BLaER1 treated with 17β-estradiol and CSF1 and Interleukin-3, amounts not matched to agents 10 nM and 100 nM (cell line): ENCODE data around the gene C1orf52.

Source experiments
- H3K27ac ChIP-seq, 11 experiments: shearing (Covaris generic); formaldehyde crosslinking; 2 replicates each; pipeline ENCODE4 v1.8.1; 2022
- H3K27me3 ChIP-seq, 11 experiments: shearing (Covaris generic); formaldehyde crosslinking; 2 replicates each; pipeline ENCODE4 v1.8.1; 2022
- H3K36me3 ChIP-seq, 11 experiments: shearing (Covaris generic); formaldehyde crosslinking; 2 replicates each; pipeline ENCODE4 v1.8.1; 2022
- H3K4me1 ChIP-seq, 10 experiments: shearing (Covaris generic); formaldehyde crosslinking; 2 replicates each; pipeline ENCODE4 v1.8.1; 2022
- H3K4me2 ChIP-seq, 11 experiments: shearing (Covaris generic); formaldehyde crosslinking; 2 replicates each; pipeline ENCODE4 v1.8.1; 2022
- H3K4me3 ChIP-seq, 10 experiments: shearing (Covaris generic); formaldehyde crosslinking; 2 replicates each; pipeline ENCODE4 v1.8.1; 2022
- H3K9ac ChIP-seq, 11 experiments: shearing (Covaris generic); formaldehyde crosslinking; 2 replicates each; pipeline ENCODE4 v1.8.1; 2022
- H3K9me3 ChIP-seq, 11 experiments: shearing (Covaris generic); formaldehyde crosslinking; replicated peaks in 1 of 11; 2 replicates each; pipeline ENCODE4 v1.8.1; 2022
- H4K20me1 ChIP-seq, 11 experiments: shearing (Covaris generic); formaldehyde crosslinking; 2 replicates each; pipeline ENCODE4 v1.8.1; 2022
- Cebpa-rat ChIP-seq, 11 experiments: shearing (Covaris generic); IDR thresholded peaks; 2 replicates each; pipeline ENCODE4 v1.8.1; 2022

Gene C1orf52

DNA sequence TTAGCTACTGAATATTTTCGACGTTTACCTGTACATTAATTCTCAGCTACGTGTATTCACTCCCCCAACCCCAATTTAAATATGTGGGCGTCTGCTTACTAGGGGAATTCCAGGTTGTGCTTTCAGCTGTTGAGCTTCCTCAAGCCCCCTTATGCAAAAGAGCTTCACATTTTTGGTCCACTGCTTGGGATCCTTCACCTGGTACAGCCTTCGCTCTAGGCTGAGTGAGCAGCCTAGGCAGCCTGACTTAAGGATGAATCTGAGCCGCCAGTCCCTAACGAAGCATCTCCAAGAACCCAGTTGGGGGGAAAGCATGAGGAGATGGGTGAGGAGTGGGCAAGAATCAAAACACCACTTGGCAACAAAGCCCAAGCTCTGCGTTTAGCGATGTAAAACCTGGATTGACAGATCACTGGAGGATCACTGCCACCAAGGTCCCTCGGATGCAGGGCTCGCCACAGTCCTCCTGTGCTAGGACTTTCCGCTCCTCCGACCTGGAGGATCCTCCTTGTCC, 16.3 kb upstream of the C1orf52 start:
- Histone ChIP-seq H4K20me1 (peaks cover 19 to 51% (median 43%) of the 10 kb centered on the region in 11 experiments; a peak in 19 of 22 replicates), H3K36me3 (peaks cover 24 to 38% (median 33%) of the 10 kb centered on the region in 11 experiments), H3K4me1 (peaks cover 22 to 72% (median 40%) of the 10 kb centered on the region in 10 experiments), H3K4me2 (peak overlapping the region; percentile 82 to 96 (median 91)), H3K9ac (peak overlapping the region; percentile 86 to 96 (median 89)), H3K4me3 (peak overlapping the region; percentile 77 to 99 (median 89)), H3K27ac (peak overlapping the region; percentile 85 to 96 (median 87)), H3K9me3 (peaks cover 0 to 12% (median 0%) of the 10 kb centered on the region in 11 experiments; a peak in 3 of 22 replicates), H3K27me3 (no peaks in the 10 kb centered on the region)
- TF ChIP-seq Cebpa-rat (IDR thresholded peaks at IDR 0.05): no peak

DNA sequence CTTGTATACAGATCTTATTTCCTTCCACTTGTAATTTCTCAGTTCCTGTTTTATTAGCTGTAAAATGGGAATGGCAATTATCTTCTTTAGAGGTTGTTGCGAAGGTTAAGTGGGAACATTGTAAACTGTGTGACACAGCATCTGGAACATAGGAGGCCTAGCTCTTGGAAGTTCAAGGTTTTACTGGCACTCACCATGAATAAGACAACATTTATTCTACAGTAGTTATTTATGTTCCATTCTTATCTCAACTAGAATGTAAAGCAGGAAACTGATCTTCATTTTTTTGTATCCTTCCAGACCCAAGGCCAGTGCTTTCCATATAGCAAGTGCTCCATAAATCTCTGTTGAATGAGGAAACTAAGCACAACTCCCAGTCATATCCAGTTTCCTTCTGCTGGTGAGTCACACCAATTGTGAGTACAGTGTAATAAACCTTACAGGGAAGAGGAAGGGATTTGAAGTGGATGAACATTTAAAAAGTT, 15.5 kb upstream of the C1orf52 start:
- Histone ChIP-seq H3K36me3 (peaks cover 31 to 46% (median 40%) of the 10 kb centered on the region in 11 experiments), H3K4me1 (peaks cover 22 to 72% (median 40%) of the 10 kb centered on the region in 10 experiments), H3K9me3 (peaks cover 0 to 11% (median 0%) of the 10 kb centered on the region in 11 experiments; a peak in 3 of 22 replicates), H3K27ac (peak overlapping the region in 9 of 11 experiments; percentile 6 to 96 (median 92); a peak in 14 of 22 replicates), H4K20me1 (peaks cover 21 to 59% (median 51%) of the 10 kb centered on the region in 11 experiments; a peak in 19 of 22 replicates), H3K27me3 (no peaks in the 10 kb centered on the region), H3K4me2 (peak overlapping the region; percentile 82 to 96 (median 91)), H3K9ac (peak overlapping the region; percentile 86 to 96 (median 89); a peak in 19 of 22 replicates), H3K4me3 (peak overlapping the region; percentile 77 to 99 (median 89))
- no peak for TF ChIP-seq Cebpa-rat (IDR thresholded peaks at IDR 0.05)

DNA sequence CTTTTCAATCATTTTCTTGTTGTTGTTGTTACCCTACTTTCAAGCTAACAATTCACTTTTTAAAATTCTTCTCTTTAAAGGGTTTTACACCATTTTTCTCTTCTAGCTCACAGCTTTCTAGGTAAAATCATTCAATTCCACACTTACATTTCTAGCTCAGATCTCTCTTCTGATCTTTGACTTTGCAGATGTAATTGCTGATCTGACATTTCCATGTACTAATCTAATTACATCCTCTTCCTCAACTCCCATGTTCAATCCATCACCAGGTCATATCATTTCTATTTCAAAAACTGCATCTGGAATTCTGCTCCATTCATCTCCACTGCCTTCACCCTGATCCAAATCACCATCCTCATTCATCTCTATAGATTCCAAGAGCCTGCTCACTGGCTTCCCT, 13.9 kb upstream of the C1orf52 start:
- Histone ChIP-seq H3K4me3 (peak overlapping the region in 1 of 10 experiments; percentile 99; a peak in 1 of 20 replicates), H3K36me3 (peaks cover 46 to 62% (median 56%) of the 10 kb centered on the region in 11 experiments), H4K20me1 (peaks cover 33 to 72% (median 65%) of the 10 kb centered on the region in 11 experiments; a peak in 20 of 22 replicates), H3K4me1 (peaks cover 22 to 58% (median 30%) of the 10 kb centered on the region in 10 experiments), H3K27ac (no peak overlapping the region), H3K4me2 (peak overlapping the region in 8 of 11 experiments; percentile 82 to 96 (median 91); a peak in 8 of 22 replicates), H3K9me3 (no peaks in the 10 kb centered on the region), H3K27me3 (no peaks in the 10 kb centered on the region), H3K9ac (no peak overlapping the region)
- TF ChIP-seq Cebpa-rat (IDR thresholded peaks at IDR 0.05): no peak

DNA sequence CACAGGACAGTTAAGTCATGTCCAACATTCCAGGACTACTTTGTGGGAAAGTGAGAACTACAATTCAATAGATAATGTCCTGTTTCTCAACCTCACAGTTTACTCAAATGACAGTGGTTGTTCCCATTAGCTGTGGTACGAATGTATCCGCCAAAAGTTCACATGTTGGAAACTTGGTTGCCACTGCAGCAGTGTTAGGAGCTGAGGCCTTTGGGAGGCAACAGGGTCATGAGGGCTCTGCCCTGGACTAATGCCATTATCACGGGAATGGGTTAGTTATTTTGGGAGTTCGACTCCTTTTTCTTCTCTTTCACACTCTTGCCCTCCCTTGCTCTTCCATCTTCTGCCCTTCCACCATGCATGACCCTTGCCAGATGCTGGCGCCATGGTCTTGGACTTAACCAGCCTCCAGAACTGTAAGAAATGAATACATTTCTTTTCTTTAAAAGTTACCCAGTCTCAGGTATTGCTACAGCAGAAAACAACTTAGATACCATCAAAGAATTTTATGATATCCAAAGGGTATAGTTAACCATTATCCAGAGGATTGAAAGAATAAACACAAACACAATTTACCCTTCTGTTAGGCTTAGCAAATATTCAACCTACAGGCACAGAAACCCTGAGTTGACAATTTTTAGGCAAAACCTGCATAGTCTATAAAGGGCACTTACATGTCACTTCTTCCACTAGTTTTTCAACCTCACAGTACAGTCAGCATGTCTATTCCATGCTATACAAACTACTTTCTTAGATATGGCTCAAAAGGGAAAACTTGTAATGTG, 9.5 kb upstream of the C1orf52 start:
- no peak for TF ChIP-seq Cebpa-rat (IDR thresholded peaks at IDR 0.05)
- no peak overlapping the region for H3K4me3 ChIP-seq
- peaks cover 85 to 100% (median 96%) of the 10 kb centered on the region in 11 experiments for H3K36me3 ChIP-seq
- H3K9ac ChIP-seq: no peak overlapping the region
- H3K4me2 ChIP-seq: no peak overlapping the region
- H3K4me1 ChIP-seq: peaks cover 0 to 27% (median 4%) of the 10 kb centered on the region in 10 experiments; a peak in 15 of 20 replicates
- no peak overlapping the region for H3K27ac ChIP-seq
- H3K9me3 ChIP-seq: no peaks in the 10 kb centered on the region
- H3K27me3 ChIP-seq: no peaks in the 10 kb centered on the region
- H4K20me1 ChIP-seq: peaks cover 26 to 97% (median 60%) of the 10 kb centered on the region in 11 experiments; a peak in 20 of 22 replicates

DNA sequence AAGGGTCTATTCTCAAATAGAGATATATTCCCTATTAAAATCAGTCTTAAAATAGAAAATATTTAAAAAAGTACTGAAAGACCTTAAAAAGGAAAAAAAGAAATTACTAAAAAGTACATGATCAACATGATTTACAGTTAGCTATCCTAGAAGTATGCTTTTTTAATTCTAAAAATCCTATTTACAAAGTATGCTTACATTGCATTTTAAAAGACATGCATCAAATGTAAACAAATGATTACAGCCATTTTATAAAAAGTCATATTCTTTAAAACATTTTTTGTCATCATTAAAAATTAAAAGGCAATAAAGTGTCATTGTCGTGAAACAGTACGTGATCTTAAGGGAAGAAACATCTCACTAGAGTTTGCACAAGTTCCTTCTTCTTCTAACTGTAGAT, 7.9 kb upstream of the C1orf52 start:
- peaks cover 19 to 82% (median 46%) of the 10 kb centered on the region in 11 experiments; a peak in 19 of 22 replicates for H4K20me1 ChIP-seq
- H3K9ac ChIP-seq: no peak overlapping the region
- TF ChIP-seq Cebpa-rat (IDR thresholded peaks at IDR 0.05): no peak
- no peak overlapping the region for H3K27ac ChIP-seq
- H3K4me1 ChIP-seq: peaks cover 0 to 11% (median 0%) of the 10 kb centered on the region in 10 experiments; a peak in 1 of 20 replicates
- H3K36me3 ChIP-seq: peaks cover 90 to 100% (median 96%) of the 10 kb centered on the region in 11 experiments
- no peak overlapping the region for H3K4me3 ChIP-seq
- peaks cover 0 to 9% (median under 1%) of the 10 kb centered on the region in 11 experiments; a peak in 5 of 22 replicates for H3K9me3 ChIP-seq
- no peak overlapping the region for H3K4me2 ChIP-seq
- no peaks in the 10 kb centered on the region for H3K27me3 ChIP-seq

DNA sequence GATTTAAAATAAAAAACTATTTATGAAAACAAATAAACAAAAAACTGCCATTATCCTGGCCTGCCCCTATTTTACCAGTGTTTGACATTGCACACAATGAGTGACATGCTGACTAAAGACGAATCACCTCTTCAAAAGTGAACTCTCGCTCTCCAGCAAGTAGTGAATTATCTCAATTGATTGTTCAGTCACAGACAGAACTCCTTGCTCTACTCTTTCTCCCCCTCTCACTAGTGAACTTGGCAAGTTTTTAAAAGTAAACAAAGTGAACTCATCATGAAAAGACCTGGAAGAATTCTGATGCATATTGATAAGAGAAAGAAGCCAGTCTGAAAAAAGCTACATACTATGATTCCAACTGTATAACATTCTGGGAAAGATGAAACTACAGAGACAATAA, 4.7 kb upstream of the C1orf52 start:
- TF ChIP-seq Cebpa-rat (IDR thresholded peaks at IDR 0.05): no peak
- Histone ChIP-seq H3K27ac (no peak overlapping the region), H4K20me1 (peaks cover 2 to 50% (median 17%) of the 10 kb centered on the region in 11 experiments; a peak in 18 of 22 replicates), H3K4me2 (no peak overlapping the region), H3K9ac (no peak overlapping the region), H3K36me3 (peaks cover 62 to 81% (median 74%) of the 10 kb centered on the region in 11 experiments), H3K9me3 (peaks cover 5 to 24% (median 17%) of the 10 kb centered on the region in 11 experiments; a peak in 18 of 22 replicates), H3K4me1 (peaks cover 0 to 5% (median 2%) of the 10 kb centered on the region in 10 experiments; a peak in 6 of 20 replicates), H3K4me3 (no peak overlapping the region), H3K27me3 (no peaks in the 10 kb centered on the region)

DNA sequence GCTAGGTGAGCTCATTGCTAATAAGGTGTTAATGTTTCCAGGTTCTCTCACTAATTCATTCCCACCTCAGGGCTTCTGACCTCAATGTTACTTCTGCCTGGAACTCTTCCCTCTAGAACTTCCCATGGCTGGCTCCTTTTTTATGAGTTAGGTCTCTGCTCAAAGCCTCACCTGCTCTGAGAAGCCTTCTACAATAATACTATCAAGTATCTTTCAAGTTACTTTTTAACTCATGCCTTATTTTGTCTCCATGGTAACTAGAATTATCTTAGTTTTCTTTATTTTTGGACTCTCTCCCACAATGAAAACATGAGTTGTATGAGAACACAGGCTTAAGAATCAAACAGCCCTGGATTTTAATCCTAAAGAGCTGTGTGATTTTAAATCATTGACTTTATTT, 3.5 kb upstream of the C1orf52 start:
- no peak overlapping the region for H3K4me2 ChIP-seq
- peaks cover 54 to 71% (median 69%) of the 10 kb centered on the region in 11 experiments for H3K36me3 ChIP-seq
- no peak overlapping the region for H3K9ac ChIP-seq
- peaks cover 5 to 24% (median 17%) of the 10 kb centered on the region in 11 experiments; a peak in 18 of 22 replicates for H3K9me3 ChIP-seq
- H3K27me3 ChIP-seq: no peaks in the 10 kb centered on the region
- H3K4me3 ChIP-seq: no peak overlapping the region
- no peak for TF ChIP-seq Cebpa-rat (IDR thresholded peaks at IDR 0.05)
- H3K4me1 ChIP-seq: peaks cover 6 to 12% (median 9%) of the 10 kb centered on the region in 10 experiments
- peaks cover 9 to 47% (median 20%) of the 10 kb centered on the region in 11 experiments; a peak in 20 of 22 replicates for H4K20me1 ChIP-seq
- H3K27ac ChIP-seq: no peak overlapping the region

DNA sequence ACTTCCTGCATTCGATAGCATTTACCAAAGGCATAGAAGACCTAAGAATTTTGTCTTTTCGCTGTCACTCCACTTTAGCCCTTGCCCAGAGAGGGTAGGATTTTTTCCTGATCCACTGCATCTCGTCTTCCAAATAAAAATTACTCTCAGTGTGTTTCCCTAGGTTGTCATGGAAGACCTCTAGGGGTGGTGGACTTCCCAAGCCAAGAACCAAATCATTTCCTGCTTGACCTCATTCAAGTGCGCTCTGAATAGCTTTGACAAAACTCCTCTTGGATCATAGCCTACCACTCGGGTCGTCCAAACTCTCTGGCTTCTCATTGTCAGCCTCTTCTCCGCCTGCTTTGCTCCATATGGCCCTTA, 431 bp upstream of the C1orf52 start:
- peaks cover 5 to 24% (median 17%) of the 10 kb centered on the region in 11 experiments; a peak in 18 of 22 replicates for H3K9me3 ChIP-seq
- H3K4me1 ChIP-seq: peaks cover 18 to 42% (median 27%) of the 10 kb centered on the region in 10 experiments
- peaks cover 54 to 73% (median 69%) of the 10 kb centered on the region in 11 experiments for H3K36me3 ChIP-seq
- H3K4me2 ChIP-seq: peak overlapping the region; percentile 39 to 78 (median 50); a peak in 18 of 22 replicates
- TF ChIP-seq Cebpa-rat (IDR thresholded peaks at IDR 0.05): no peak
- peak overlapping the region in 8 of 11 experiments; percentile 15 to 95 (median 94); a peak in 9 of 22 replicates for H3K9ac ChIP-seq
- H4K20me1 ChIP-seq: peaks cover 19 to 45% (median 40%) of the 10 kb centered on the region in 11 experiments; a peak in 20 of 22 replicates
- H3K27me3 ChIP-seq: no peaks in the 10 kb centered on the region
- H3K4me3 ChIP-seq: peak overlapping the region; percentile 85 to 97 (median 92); a peak in 15 of 20 replicates
- H3K27ac ChIP-seq: peak overlapping the region in 3 of 11 experiments; percentile 87 to 91 (median 90); a peak in 4 of 22 replicates
